Suprapubic skin (tissue), 4 donors: Measurements from ENCODE around the gene PWWP2B.

Experiments
- EP300 ChIP-seq: sonication (generic); formaldehyde crosslinking; IDR thresholded peaks from one replicate; pipeline ENCODE4 v1.6.1; 2017; ENCODE audit warnings: antibody characterized with exemption
- POLR2A ChIP-seq, 2 donors: fragments of 450-650 bp; IDR thresholded peaks; one replicate each; pipeline ENCODE4 v1.6.1; 2017; ENCODE audit warnings: antibody characterized with exemption in 2 of 2, mild to moderate bottlenecking in 2 of 2, moderate library complexity in 2 of 2
- POLR2AphosphoS5 ChIP-seq, 3 donors: sonication (generic); formaldehyde crosslinking; IDR thresholded peaks; one replicate each; pipeline ENCODE4 v1.6.1; 2017; ENCODE audit warnings: antibody characterized with exemption in 3 of 3
- TF ChIP-seq, protein P1 (sequence below), 2 donors: fragments of 200-600 bp in 1 of 2; fragments of 450-650 bp in 1 of 2; sonication (generic) in 1 of 2; IDR thresholded peaks; one replicate each; pipeline ENCODE4 v1.5.1; 2016 to 2019; ENCODE audit warnings: antibody characterized with exemption in 2 of 2, mild to moderate bottlenecking in 1 of 2, moderate library complexity in 1 of 2

DNA sequence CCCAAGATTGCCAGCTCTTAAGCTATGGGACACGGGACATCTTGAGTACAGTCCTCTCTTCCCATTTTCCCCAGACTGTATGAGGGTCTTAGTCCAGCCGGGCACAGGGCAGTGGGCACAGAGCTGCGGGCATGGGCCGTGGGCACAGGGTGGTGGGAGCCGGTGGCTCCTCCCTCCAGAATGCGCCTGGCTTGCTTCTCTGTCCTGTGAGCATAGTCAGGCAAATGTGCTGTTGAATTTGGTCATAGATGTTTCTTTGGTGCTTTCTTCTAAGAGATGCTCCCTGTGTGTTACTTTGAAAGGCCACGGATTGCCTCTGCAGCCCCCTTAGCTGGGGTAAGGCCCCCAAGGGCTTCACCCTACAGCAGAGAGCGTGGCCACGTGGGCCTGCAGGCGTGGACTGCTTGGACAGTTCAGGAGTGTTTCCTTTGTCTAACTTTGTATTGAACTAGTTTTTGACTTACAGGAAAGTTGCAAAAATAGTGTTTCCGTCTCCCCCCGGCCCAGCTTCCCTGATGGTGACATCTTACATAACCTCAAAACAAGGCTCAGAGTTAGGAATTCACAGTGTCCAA, 40.3 kb upstream of the PWWP2B start:
- TF ChIP-seq POLR2A (IDR thresholded peaks at IDR 0.05) (no peak), POLR2AphosphoS5 (IDR thresholded peaks at IDR 0.05) (no peak), EP300 (no peak)
- TF ChIP-seq, protein P1, sequence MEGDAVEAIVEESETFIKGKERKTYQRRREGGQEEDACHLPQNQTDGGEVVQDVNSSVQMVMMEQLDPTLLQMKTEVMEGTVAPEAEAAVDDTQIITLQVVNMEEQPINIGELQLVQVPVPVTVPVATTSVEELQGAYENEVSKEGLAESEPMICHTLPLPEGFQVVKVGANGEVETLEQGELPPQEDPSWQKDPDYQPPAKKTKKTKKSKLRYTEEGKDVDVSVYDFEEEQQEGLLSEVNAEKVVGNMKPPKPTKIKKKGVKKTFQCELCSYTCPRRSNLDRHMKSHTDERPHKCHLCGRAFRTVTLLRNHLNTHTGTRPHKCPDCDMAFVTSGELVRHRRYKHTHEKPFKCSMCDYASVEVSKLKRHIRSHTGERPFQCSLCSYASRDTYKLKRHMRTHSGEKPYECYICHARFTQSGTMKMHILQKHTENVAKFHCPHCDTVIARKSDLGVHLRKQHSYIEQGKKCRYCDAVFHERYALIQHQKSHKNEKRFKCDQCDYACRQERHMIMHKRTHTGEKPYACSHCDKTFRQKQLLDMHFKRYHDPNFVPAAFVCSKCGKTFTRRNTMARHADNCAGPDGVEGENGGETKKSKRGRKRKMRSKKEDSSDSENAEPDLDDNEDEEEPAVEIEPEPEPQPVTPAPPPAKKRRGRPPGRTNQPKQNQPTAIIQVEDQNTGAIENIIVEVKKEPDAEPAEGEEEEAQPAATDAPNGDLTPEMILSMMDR (IDR thresholded peaks at IDR 0.05) = no peak
